PFSK-1 (cell line): ENCODE results near the gene AATK.

Source experiments
- FOXP2 ChIP-seq: optimal IDR thresholded peaks from 2 replicates; pipeline ENCODE3; 2011; ENCODE audit warnings: borderline replicate concordance, control low read depth, inconsistent platforms; ENCODE audit not compliant: insufficient read depth; ENCODE audit errors: extremely low read length, extremely low read depth
- POLR2AphosphoS5 ChIP-seq: IDR thresholded peaks from 2 replicates; pipeline ENCODE4 v1.6.1; 2012; ENCODE audit warnings: low read depth, mild to moderate bottlenecking, control low read depth, low read length, moderate library complexity
- REST ChIP-seq, 2 experiments: IDR thresholded peaks; 2 replicates each; pipeline versions ENCODE4 v1.6.1 to v1.8.0; 2011 to 2012; ENCODE audit warnings: low read depth in 2 of 2, low read length in 2 of 2, control low read depth in 1 of 2, inconsistent platforms in 1 of 2, mild to moderate bottlenecking in 1 of 2, moderate library complexity in 1 of 2; ENCODE audit not compliant: insufficient read depth in 1 of 2
- SIN3A ChIP-seq: IDR thresholded peaks from 2 replicates; pipeline ENCODE4 v1.6.1; 2012; ENCODE audit warnings: mild to moderate bottlenecking, low read length, moderate library complexity, borderline replicate concordance; ENCODE audit not compliant: insufficient read depth
- TAF1 ChIP-seq: IDR thresholded peaks from 2 replicates; pipeline ENCODE4 v1.6.1; 2012; ENCODE audit warnings: low read length, control low read depth, borderline replicate concordance; ENCODE audit not compliant: insufficient read depth

Gene AATK

DNA sequence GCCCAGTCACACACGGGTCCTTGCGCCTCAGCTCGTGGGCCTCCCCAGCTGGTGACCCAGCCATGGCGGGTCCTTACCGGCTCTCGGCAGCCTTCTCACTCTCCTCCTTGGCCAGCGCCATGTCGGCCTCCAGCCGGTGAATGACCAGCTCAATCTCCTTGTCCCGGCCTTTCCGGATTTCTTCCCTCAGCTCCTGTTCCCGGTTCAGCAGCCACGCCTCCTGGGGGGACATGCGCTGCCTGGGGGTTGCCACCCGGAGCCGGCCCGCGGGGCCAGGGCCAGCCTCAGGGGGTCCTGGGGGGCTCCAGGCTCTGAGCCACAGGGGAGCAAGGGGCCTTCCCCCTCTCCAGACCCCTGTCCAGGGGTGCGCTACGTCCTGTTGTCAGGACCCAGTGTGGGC is 25.1 kb upstream of the AATK start:
- TF ChIP-seq TAF1 (no peak), SIN3A (no peak), POLR2AphosphoS5 (no peak)

DNA sequence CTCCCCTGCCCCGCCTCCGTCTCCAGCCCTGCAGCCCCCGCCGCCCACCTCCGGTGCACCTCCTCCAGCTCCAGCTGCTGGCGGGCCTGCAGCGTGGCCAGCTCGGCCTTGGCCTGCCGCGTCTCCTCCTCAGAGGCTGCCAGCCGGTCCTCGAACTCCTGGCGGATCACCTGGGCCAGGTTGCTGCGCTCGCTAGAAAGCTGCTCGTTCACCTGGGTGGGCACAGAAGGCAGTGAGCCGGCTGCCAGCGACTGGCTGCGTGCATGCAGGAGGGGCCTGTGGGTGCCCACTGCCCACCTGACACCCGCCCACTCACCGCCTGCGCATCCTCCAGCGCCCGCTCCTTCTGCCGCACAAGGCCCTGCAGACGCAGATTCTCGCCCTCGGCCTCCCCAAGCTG is 24.6 kb upstream of the AATK start:
- TF ChIP-seq FOXP2 (no peak), SIN3A (no peak), TAF1 (no peak), REST (IDR thresholded peaks at IDR 0.05; ENCODE audit: insufficient read depth in 1 of 2, low read depth in 2 of 2, low read length in 2 of 2) (no peak), POLR2AphosphoS5 (no peak)

GRCh38 chr17:81189670-81190530 is 23.9 kb upstream of the AATK start:
- TF ChIP-seq FOXP2 (no peak), TAF1 (no peak), POLR2AphosphoS5 (no peak), SIN3A (no peak), REST (IDR thresholded peaks at IDR 0.05; ENCODE audit: insufficient read depth in 1 of 2, low read depth in 2 of 2, low read length in 2 of 2) (no peak)

DNA sequence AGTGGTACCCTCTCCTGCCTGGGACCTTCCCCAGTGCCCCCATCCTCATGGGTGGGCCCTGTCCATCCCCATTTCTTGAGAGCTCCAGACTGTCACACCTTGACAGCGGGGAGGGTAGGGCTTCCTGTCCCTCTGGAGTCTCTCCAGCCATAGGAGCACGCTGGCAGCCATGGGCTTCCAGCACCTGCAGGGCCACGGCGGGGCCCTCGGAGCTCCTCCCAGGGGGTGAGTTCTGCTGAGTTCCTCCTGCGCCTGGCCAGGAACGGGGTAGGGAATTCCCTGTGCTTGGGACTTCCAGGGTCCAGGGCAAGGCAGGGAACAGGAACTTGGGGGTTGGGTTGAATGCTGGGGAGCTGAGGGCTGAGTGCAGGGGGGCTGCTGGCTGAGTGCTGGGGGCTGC is 23.0 kb upstream of the AATK start:
- no peak for TF ChIP-seq REST (IDR thresholded peaks at IDR 0.05; ENCODE audit: insufficient read depth in 1 of 2, low read depth in 2 of 2, low read length in 2 of 2)
- TF ChIP-seq SIN3A: no peak
- TF ChIP-seq POLR2AphosphoS5: no peak
- TF ChIP-seq TAF1: no peak
- no peak for TF ChIP-seq FOXP2

GRCh38 chr17:81188491-81188840 is 22.4 kb upstream of the AATK start:
- TF ChIP-seq POLR2AphosphoS5: 0 out of 2 replicates have a peak, but pooled peaks have one; percentile 22
- TF ChIP-seq REST (IDR thresholded peaks at IDR 0.05; ENCODE audit: insufficient read depth in 1 of 2, low read depth in 2 of 2, low read length in 2 of 2): no peak
